Urinary bladder (tissue), 4 donors: ENCODE measurements around the gene FDXR. TPM values are rescaled to one million over a fixed set of nuclear protein-coding genes. Genes with fewer than 3 reads are reported as not detected.

Experiments
- DNase-seq: peaks from one replicate; pipeline ENCODE4 v3.0.0-alpha.2; 2015; ENCODE audit errors: extremely low spot score
- H3K27ac ChIP-seq: one replicate; pipeline ENCODE4 v1.5.1; 2013; ENCODE audit warnings: low read depth, mild to moderate bottlenecking, moderate library complexity
- H3K36me3 ChIP-seq: one replicate; pipeline ENCODE4 v1.6.1; 2013; ENCODE audit warnings: mild to moderate bottlenecking, moderate library complexity; ENCODE audit not compliant: insufficient read depth
- H3K4me1 ChIP-seq: one replicate; pipeline ENCODE4 v1.6.1; 2013; ENCODE audit warnings: mild to moderate bottlenecking, moderate library complexity; ENCODE audit not compliant: insufficient read depth
- H3K4me3 ChIP-seq: one replicate; pipeline ENCODE4 v1.5.1; 2013; ENCODE audit warnings: low read depth, low read length
- WGBS: extraction: QIAGEN DNeasy Blood & Tissue Kit; methylation state at CpG from one replicate; pipeline ENCODE4 v1.1.7; 2013; 5-methylcytosine and 5-hydroxymethylcytosine counted together
- polyA plus RNA-seq: library from polyadenylated mRNA; stranded (reverse); fragments of 200-250 nt; gene quantifications from one replicate; pipeline ENCODE4 v1.2.3, GENCODE V29; 2013
- total RNA-seq: library from RNA; depleted of rRNA; stranded (reverse); fragments of >200 nt; gene quantifications from one replicate; pipeline ENCODE4 v1.2.3, GENCODE V29; 2014
- donor health status: healthy with polysubstance abuse.
- donor health status: healthy.

Gene FDXR
- total and polyA plus RNA-seq, 2 donors, result 3.7 to 12.3 TPM

GRCh38 chr17:74819801-74820436 lies 52.9 kb downstream of the FDXR start:
- H3K4me3 ChIP-seq, result no peak overlapping the region
- no peak overlapping the region for H3K27ac ChIP-seq
- WGBS, result 92% methylated on average over 16 of the region's 16 CpGs
- no peaks in the 10 kb centered on the region for H3K4me1 ChIP-seq
- no peaks in the 10 kb centered on the region for H3K36me3 ChIP-seq
- DNase-seq, result no peak

- Histone ChIP-seq H3K4me3 (no peak overlapping the region), H3K36me3 (no peaks in the 10 kb centered on the region), H3K27ac (no peak overlapping the region), H3K4me1 (no peaks in the 10 kb centered on the region)
- DNase-seq, result no peak
- 89% methylated on average over 16 of the region's 16 CpGs for WGBS
Observed at GRCh38 chr17:74818291-74818938, 54.4 kb downstream of the FDXR start.

GRCh38 chr17:74816905-74817620 lies 55.7 kb downstream of the FDXR start:
- WGBS, result 88% methylated on average over 18 of the region's 18 CpGs
- Histone ChIP-seq H3K4me1 (no peaks in the 10 kb centered on the region), H3K27ac (no peak overlapping the region), H3K4me3 (no peak overlapping the region), H3K36me3 (no peaks in the 10 kb centered on the region)
- DNase-seq, result no peak

- no peak for DNase-seq
- H3K4me3 ChIP-seq, result no peak overlapping the region
- no peak overlapping the region for H3K27ac ChIP-seq
- whole genome bisulfite sequencing, result 85% methylated on average over 15 of the region's 15 CpGs
- H3K36me3 ChIP-seq, result no peaks in the 10 kb centered on the region
- no peaks in the 10 kb centered on the region for H3K4me1 ChIP-seq
Observed at GRCh38 chr17:74815550-74816370, 57.0 kb downstream of the FDXR start.

GRCh38 chr17:74815067-74815466 lies 57.7 kb downstream of the FDXR start:
- DNase-seq, result no peak
- no peak overlapping the region for H3K4me3 ChIP-seq
- no peaks in the 10 kb centered on the region for H3K36me3 ChIP-seq
- 96% methylated on average over 7 of the region's 7 CpGs for WGBS
- no peak overlapping the region for H3K27ac ChIP-seq
- H3K4me1 ChIP-seq, result no peaks in the 10 kb centered on the region

GRCh38 chr17:74814453-74814852 lies 58.3 kb downstream of the FDXR start:
- 85% methylated on average over 5 of the region's 5 CpGs for WGBS
- DNase-seq, result no peak
- H3K4me3 ChIP-seq, result no peak overlapping the region
- H3K36me3 ChIP-seq, result no peaks in the 10 kb centered on the region
- H3K4me1 ChIP-seq, result no peaks in the 10 kb centered on the region
- no peak overlapping the region for H3K27ac ChIP-seq

Other genes with a start within 250 kb of the FDXR start
- 0.42 TPM for gene CD300E, start 249.3 kb downstream of the FDXR start, total RNA-seq
- 2.1 TPM for gene CD300E, start 249.3 kb downstream of the FDXR start, polyA plus RNA-seq
- gene CD300LF, start 160.1 kb downstream of the FDXR start, total RNA-seq, result 0.63 TPM
- 1.3 TPM for gene CD300LF, start 160.1 kb downstream of the FDXR start, polyA plus RNA-seq
- gene RAB37, start 135.7 kb downstream of the FDXR start, total RNA-seq, result 3.2 TPM
- gene RAB37, start 135.7 kb downstream of the FDXR start, polyA plus RNA-seq, result 6.7 TPM
- gene NHERF1, start 124.4 kb downstream of the FDXR start, total RNA-seq, result 8.5 TPM
- gene NHERF1, start 124.4 kb downstream of the FDXR start, polyA plus RNA-seq, result 16.7 TPM
- gene NAT9, start 96.6 kb downstream of the FDXR start, total RNA-seq, result 20.7 TPM
- gene NAT9, start 96.6 kb downstream of the FDXR start, polyA plus RNA-seq, result 33.3 TPM
- 1.9 TPM for gene GRIN2C, start 13.1 kb downstream of the FDXR start, total RNA-seq
- gene GRIN2C, start 13.1 kb downstream of the FDXR start, polyA plus RNA-seq, result 0.47 TPM
- gene FADS6, start 20.6 kb upstream of the FDXR start, total RNA-seq, result 0.48 TPM
- 0.96 TPM for gene FADS6, start 20.6 kb upstream of the FDXR start, polyA plus RNA-seq
- gene USH1G, start 50.3 kb upstream of the FDXR start, total RNA-seq, result 0.53 TPM
- 0.16 TPM for gene USH1G, start 50.3 kb upstream of the FDXR start, polyA plus RNA-seq
- not detected for gene OTOP2, start 51.3 kb upstream of the FDXR start, total RNA-seq
- gene OTOP2, start 51.3 kb upstream of the FDXR start, polyA plus RNA-seq, result not detected
- gene OTOP3, start 62.9 kb upstream of the FDXR start, total RNA-seq, result not detected
- gene OTOP3, start 62.9 kb upstream of the FDXR start, polyA plus RNA-seq, result not detected
- gene HID1, start 99.8 kb upstream of the FDXR start, total RNA-seq, result 5.7 TPM
- 13.4 TPM for gene HID1, start 99.8 kb upstream of the FDXR start, polyA plus RNA-seq
- 4.8 TPM for gene CDR2L, start 114.6 kb upstream of the FDXR start, total RNA-seq
- gene CDR2L, start 114.6 kb upstream of the FDXR start, polyA plus RNA-seq, result 14.2 TPM
- 14.5 TPM for gene MRPL58, start 139.7 kb upstream of the FDXR start, total RNA-seq
- 38.7 TPM for gene MRPL58, start 139.7 kb upstream of the FDXR start, polyA plus RNA-seq
- gene ATP5PD, start 174.0 kb upstream of the FDXR start, total RNA-seq, result 136 TPM
- gene ATP5PD, start 174.0 kb upstream of the FDXR start, polyA plus RNA-seq, result 334 TPM
- gene KCTD2, start 174.2 kb upstream of the FDXR start, total RNA-seq, result 15.4 TPM
- 29.1 TPM for gene KCTD2, start 174.2 kb upstream of the FDXR start, polyA plus RNA-seq
- 17.6 TPM for gene SLC16A5, start 215.0 kb upstream of the FDXR start, total RNA-seq
- gene SLC16A5, start 215.0 kb upstream of the FDXR start, polyA plus RNA-seq, result 13.2 TPM
- gene ARMC7, start 237.0 kb upstream of the FDXR start, total RNA-seq, result 2.5 TPM
- 9.6 TPM for gene ARMC7, start 237.0 kb upstream of the FDXR start, polyA plus RNA-seq